ENCODE measurements around the gene RRAS2. TPM values are rescaled to one million over a fixed set of nuclear protein-coding genes. Genes with fewer than 3 reads are reported as not detected.
A peak's percentile ranks its signal among the peaks of the same experiment; 100 is the strongest.

The RRAS2 gene
- total RNA-seq, 1 donor, result 138 TPM

DNA sequence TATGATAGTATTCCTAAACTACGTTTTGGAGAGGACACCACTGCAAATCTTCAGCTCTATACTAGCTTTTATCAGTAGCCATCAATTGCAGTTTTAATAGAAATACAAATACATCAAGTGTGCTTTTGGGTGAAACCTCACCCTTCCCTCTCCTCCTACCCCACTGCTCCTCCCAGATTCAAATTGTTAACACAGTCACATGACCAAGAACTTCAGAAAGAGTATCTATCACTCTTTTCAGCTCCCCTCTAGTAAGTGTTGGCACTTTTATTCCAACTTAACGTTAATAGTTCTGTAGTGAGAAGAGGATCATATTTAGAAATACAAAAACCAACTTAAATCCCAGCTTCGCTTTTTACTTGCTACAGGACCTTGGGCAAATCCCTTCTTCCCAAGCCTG lies 17.0 kb downstream of the RRAS2 start:
- no peak overlapping the region for H3K4me3 ChIP-seq (ENCODE audit: low read depth, low read length)
- DNase-seq (ENCODE audit: low read depth), result no peak
- TF ChIP-seq, protein P1, sequence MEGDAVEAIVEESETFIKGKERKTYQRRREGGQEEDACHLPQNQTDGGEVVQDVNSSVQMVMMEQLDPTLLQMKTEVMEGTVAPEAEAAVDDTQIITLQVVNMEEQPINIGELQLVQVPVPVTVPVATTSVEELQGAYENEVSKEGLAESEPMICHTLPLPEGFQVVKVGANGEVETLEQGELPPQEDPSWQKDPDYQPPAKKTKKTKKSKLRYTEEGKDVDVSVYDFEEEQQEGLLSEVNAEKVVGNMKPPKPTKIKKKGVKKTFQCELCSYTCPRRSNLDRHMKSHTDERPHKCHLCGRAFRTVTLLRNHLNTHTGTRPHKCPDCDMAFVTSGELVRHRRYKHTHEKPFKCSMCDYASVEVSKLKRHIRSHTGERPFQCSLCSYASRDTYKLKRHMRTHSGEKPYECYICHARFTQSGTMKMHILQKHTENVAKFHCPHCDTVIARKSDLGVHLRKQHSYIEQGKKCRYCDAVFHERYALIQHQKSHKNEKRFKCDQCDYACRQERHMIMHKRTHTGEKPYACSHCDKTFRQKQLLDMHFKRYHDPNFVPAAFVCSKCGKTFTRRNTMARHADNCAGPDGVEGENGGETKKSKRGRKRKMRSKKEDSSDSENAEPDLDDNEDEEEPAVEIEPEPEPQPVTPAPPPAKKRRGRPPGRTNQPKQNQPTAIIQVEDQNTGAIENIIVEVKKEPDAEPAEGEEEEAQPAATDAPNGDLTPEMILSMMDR (IDR thresholded peaks at IDR 0.05; ENCODE audit: insufficient read depth, low read depth, low read length), result no peak

DNA sequence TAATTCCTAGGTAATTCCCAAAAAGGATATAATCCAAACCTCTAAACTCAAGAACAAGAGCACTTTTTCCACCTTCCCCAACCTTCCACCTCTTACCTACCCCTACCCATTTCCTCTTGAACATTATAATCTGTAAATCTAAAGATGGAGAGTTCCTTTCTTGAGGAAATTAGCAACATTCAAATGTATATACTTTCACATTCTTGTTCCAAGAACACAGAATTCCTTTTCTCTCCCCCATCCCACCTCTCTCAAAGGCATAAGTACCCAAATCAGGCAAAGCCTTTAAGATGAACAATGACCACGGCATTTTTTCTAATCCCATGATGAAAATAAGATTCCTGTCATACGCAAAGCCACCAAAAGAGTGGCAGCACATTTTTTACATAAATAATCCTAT lies 18.3 kb downstream of the RRAS2 start:
- DNase-seq (ENCODE audit: low read depth), result no peak

DNA sequence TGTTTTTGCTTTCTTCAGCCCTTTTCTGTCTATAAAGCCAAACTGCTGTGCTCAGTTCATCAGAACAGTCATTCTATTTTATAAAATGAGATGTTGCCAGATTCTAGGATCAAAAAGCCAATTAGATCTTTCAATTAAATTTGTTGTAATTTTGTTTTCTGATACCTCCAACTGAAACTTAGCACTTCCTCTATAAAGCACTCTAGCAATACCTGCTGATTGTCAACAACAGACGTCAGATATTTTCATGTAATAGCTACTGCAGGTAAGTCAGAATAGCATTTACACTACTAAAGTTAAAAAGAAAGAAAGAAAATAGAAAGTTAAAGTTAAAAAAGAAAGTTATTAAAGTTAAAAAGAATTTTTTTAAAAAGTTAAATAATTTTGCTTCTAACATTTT lies 19.6 kb downstream of the RRAS2 start:
- H3K4me3 ChIP-seq (ENCODE audit: low read depth, low read length), result no peak overlapping the region
- DNase-seq (ENCODE audit: low read depth), result no peak
- TF ChIP-seq, protein P1 (IDR thresholded peaks at IDR 0.05; ENCODE audit: insufficient read depth, low read depth, low read length), result no peak

More for the DNA sequence above, 18.3 kb downstream of the RRAS2 start:
- H3K4me3 ChIP-seq (ENCODE audit: low read depth, low read length), result no peak overlapping the region
- TF ChIP-seq, protein P1 (IDR thresholded peaks at IDR 0.05; ENCODE audit: insufficient read depth, low read depth, low read length), result no peak

DNA sequence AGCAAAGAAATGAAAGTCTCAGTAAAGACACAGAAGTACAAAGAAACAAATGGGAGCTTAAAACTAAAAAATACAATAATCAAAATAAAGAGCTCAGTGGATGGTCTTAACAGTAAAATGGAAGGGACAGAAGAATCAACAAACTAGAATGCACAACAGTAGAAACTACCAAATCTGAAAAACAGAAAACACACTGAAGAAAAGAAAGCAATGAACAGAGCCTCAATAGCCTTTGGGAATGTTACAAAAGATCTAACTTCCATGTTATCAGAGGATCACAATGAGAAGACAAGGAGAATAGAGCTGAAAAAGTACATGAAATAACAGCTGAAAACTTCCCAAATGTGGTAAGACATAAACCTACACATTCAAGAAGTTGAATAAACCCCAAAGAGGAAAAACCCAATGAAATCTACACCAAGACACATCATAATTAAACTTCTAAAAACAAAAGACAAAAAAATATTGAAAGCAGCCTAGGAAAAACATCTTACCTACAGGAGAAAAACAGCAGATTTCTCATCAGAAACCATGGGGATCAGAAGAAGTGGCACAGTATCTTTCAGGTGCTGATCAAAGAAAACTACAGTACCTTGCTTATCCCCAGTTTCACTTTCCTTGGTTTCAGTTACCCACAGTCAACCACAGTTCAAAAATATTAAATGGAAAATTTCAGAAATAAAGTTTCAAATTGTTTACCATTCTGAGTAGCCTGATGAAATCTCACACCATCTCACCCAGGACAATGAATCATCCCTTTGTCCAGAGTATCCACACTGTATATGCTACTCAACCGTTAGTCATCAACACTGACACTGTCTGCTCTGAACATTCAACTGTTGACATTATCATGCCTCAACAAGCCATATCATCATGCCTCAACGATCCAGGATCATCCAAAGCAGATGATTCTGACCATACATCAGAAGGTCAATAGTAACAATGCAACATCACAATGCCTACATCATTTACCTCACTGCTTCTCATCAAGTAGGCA lies 22.2 kb downstream of the RRAS2 start:
- H3K4me3 ChIP-seq (ENCODE audit: low read depth, low read length), result no peak overlapping the region
- DNase-seq (ENCODE audit: low read depth), result peak; percentile 85
- TF ChIP-seq, protein P1 (IDR thresholded peaks at IDR 0.05; ENCODE audit: insufficient read depth, low read depth, low read length), result no peak

DNA sequence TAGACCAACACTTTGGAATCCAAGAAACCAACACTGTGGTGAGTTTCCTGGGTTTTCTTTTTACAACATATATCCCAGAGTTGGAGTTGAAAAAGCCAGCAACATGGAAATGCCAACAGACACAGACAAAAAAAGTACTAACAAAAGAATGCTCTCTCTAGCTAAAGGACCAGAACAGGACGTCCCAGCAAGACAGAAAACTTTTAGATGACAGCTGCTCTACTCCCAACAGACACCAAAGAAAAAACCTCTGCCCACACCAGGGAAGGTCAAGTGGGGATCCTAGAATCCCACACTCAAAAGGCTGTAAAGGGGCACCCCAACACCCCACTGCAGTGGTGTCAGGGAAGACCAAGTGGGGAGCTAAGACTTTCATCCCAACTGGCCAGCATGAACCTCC lies 23.3 kb downstream of the RRAS2 start:
- DNase-seq (ENCODE audit: low read depth), result no peak
- TF ChIP-seq, protein P1 (IDR thresholded peaks at IDR 0.05; ENCODE audit: insufficient read depth, low read depth, low read length), result no peak
- H3K4me3 ChIP-seq (ENCODE audit: low read depth, low read length), result no peak overlapping the region

DNA sequence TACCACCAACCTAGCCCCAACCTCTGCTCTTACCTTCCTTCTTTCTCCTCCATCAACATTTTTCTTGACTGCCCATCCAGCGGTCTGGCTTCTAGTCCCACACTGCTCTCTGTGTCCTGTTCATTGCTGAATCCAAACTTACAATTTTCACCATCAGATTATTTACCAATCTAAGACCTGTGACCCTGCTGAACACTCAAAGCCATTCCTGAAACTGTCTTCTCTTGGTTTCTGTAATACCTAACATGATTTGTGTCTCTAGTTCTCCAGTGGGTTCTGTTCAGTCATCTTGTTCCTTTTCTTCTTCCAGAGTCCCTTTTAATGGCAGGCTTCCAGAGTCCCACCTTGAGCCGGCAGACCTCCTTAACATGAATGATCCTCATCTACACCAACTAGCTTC lies 24.1 kb downstream of the RRAS2 start:
- no peak overlapping the region for H3K4me3 ChIP-seq (ENCODE audit: low read depth, low read length)
- TF ChIP-seq, protein P1 (IDR thresholded peaks at IDR 0.05; ENCODE audit: insufficient read depth, low read depth, low read length), result no peak
- DNase-seq (ENCODE audit: low read depth), result no peak
